GM18868 (cell line): Measurements from ENCODE around the gene C13orf46.
"Not testable (repeated sequence)": the region's sequence is repeated elsewhere in the genome, so short reads cannot be mapped to it uniquely, and the experiment has no call there.

Experiments used
- ATAC-seq: cut with Tn5 transposase; IDR thresholded peaks from one replicate; pipeline ENCODE4 v1.9.1; 2021; ENCODE audit warnings: mild to moderate bottlenecking, moderate library complexity; ENCODE audit not compliant: unreplicated experiment

The C13orf46 gene

DNA sequence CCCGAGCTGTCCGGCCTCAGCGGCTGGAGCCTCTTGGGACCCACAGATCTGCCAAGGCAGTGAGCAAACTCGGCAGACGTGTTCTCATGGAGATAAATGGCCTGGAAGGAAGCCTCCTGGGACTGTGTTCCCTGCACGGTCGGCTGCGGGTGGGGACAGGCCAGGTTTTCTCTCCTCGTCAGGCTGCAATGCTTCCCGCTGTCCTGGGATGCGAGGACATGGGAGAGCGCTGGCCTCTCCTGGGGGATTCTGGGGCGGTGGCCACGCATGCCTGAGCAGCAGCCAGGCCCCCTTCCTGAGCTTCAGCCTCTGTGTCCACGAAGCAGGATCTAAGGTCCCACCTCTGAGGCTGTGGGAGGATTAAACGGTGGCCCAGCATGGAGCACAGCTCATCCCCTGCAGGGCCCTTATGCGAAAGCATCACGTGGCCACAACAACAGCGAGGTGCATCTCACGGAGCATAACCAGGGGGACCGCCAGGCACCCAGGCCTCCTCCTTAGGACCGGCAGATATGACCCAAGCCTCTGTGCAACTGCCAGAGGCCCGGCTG lies 21.2 kb upstream of the C13orf46 start:
- no peak for ATAC-seq

DNA sequence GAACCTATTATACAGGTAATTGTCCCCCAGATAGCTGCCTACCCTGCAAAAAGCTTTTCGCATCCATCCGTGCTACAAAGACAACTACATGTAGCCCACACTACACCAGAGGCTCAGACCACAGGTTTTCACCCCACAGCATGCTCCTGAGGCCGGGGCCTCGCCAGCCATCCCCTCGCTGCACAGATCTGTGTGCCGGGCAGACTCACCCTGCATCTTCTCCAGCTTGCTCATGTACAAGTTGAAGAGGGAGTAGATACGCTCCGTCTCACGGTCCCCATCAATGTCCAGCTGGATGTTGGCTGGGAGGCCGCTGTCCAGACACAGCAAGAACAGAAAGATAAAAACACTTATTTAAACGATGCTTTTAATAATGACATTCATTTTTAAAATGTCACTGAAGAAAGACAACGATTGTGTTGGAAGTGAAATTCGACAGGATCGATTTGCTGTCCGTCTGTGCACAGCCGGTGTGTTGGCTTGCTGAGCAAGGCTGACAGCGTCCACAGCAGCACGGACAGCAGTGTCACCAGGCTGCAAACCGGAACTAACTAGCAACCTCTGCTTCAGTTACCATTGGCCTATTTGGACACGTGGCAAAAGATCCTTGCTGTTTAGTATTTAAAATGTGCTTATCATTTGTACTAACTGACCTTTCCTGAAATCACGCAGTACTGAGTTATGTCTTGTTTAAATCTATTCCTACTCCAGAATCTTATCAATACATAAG lies 18.6 kb upstream of the C13orf46 start:
- no peak for ATAC-seq

DNA sequence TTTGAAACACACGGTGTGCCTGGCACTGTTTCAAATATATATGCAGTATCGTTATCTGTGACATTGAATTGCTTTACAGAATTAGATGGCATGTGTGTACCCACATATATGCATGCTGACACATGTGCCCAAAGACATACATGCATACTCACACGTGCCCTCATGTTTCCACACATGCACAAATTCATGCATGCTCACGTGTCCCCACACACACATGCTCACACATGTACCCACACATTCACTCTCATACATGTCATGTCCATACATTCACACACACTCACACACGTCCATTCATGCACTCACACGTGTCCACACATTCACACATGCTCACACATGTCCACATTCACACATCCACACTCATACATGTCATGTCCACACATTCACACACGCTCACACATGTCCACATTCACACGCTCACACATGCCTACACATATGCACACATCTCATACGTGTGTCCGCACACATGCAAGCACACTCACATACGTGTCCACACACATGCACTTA lies 17.9 kb upstream of the C13orf46 start:
- no peak for ATAC-seq

DNA sequence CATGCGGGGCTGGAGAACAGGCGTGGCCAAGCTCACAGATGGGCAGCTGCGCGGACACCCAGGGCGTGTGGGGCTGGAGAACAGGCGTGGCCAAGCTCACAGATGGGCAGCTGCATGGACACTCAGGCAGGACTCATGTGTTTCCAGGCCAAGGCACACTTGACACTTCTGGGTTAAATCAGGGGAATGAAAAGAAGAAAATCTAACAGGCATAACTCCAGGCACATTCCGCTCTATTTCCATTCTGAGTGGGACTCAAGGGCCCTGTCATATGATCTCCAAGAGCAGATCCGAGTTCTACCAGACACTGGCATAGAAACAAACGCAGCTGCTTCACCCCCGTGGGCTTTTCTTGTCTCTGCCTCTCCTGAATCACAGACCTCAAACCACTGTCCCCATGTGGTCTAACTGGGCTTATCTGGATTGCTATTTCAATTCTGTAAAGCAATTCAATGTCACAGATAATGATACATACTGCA lies 17.4 kb upstream of the C13orf46 start:
- no peak for ATAC-seq

DNA sequence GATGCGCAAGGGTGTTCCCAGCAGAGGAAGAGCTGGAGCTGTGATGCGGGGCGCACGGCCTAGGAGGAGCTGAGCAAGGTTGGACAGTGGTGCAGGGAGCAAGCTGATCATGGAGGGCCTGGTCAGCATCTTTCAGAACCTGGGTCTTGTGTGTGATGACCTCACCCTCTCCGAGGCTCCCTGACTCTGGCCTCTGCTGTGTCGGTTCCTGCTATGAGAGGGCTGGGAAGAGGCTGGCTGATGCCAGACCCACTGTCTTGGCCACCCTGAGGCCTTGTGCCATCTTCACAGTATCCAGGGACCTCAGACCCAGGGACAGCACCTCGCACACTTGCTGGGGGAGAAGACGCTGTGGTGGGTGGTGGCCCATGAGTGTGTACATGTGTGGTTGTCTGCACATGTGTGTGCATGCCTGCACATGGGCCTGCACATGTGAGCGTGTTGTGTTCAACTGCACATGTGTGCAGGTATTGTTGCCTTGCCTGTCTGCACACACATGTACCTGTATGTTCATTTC lies 16.5 kb upstream of the C13orf46 start:
- no peak for ATAC-seq

DNA sequence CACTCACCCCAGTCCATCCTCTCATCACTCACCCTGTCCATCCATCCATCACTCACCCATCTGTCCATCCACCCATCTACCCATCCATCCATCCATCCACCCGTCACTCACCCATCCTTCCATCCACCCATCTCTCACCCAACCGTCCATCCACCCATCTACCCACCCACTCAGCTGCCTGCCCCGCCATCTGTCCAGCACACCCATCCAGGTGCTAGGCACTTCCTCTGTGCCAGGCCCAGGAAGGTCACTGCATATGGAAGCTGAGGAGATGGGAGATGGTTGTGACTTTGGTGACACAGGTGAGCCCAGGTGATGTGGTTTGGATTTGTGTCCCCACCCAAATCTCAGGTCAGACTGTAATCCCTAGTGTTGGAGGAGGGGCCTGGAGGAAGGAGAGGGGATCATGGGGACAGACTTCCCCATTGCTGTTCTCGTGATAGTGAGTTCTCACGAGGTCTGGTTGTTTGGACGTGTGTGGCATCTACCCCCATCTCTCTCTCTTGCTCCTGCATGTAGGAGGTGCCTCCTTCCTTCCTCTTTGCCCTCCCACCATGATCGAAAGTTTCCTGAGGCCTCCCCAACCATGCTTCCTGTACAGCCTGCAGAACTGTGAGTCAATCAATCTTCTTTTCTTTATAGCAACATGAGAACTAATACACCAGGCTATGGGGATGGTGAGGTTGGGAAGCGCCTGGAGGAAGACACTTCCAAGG lies 15.9 kb upstream of the C13orf46 start:
- ATAC-seq: no peak

DNA sequence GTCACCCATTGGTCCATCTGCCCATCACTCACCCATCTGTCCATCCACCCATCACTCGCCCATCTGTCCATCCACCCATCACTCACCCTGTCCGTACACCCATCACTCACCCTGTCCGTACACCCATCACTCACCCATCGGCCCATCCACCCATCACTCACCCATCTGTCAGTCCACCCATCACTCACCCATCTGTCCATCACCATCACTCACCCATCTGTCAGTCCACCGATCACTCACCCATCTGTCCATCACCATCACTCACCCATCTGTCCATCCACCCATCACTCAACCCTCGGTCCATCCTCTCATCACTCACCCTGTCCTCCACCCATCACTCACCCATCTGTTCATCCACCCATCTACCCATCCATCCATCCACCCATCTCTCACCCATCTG lies 15.0 kb upstream of the C13orf46 start:
- not testable (repeated sequence) for ATAC-seq

DNA sequence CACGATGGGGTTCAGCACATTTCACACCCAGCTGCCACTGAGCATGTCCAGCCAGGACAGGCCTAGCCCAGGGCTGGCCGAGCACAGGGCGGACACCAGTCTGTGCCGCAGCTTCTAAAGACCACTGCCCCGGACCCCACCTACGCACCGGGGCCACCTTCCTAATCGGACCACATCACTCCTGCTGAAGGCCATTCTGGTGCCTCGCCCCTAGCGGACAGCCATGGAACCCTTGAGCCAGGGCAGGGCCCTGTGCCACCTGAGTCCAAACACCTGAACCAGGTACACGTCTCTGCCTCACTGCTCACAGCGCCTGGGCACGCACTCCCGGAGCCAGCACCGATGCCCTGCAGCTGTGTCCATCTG lies 8.4 kb upstream of the C13orf46 start:
- no peak for ATAC-seq

DNA sequence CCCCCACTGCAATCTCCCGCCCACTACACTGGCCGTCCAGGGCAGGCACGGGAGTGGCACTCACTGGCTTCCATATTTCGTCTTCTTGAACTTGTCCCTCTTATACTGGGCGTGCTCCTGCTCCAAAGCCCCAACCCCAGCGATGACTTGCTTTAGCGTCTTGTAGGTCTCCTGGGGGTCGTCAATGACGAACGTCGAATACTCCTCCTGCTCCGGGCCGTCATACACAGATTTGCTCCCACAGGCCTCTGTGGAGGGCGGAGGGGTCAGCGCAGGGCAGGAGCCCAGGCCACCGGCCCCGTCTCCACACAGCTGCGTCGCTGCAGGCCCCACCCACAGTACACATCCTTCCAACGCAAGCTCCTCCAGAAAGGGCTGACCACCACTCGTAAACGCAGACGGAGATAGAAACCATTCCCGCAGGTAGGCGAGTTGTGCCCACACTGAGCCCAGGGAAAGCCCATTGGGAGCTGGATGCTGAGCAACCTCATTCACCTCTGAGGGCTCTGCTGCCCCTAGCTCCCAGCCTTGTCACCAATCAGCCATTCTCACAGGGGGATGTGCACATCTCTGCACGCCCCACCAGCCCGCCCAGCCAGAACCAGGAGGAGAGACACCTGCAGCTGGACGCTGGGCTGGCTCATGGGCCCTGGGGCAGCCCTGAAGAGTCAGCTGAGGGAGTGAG lies 7.9 kb upstream of the C13orf46 start:
- no peak for ATAC-seq

DNA sequence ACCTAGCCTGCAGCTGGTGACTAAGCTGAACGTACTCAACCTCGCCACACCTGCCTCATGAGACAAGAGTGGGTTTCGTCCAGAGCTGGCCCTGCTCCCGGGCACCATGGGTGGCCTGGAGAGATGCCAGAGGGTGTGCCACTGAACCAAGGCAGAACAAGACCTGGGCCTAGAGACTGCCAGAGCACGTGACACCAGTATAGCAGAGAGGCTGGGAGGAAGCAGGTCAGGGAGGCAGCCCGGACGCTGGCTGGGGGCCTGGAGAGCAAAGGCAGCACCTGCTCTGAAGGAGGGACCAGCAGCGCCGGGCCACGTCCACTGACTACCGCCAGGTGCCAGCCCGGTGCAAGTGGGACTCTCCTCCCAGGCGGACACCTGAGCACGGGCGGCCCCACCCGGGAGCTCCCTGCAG lies 7.3 kb upstream of the C13orf46 start:
- ATAC-seq: no peak

DNA sequence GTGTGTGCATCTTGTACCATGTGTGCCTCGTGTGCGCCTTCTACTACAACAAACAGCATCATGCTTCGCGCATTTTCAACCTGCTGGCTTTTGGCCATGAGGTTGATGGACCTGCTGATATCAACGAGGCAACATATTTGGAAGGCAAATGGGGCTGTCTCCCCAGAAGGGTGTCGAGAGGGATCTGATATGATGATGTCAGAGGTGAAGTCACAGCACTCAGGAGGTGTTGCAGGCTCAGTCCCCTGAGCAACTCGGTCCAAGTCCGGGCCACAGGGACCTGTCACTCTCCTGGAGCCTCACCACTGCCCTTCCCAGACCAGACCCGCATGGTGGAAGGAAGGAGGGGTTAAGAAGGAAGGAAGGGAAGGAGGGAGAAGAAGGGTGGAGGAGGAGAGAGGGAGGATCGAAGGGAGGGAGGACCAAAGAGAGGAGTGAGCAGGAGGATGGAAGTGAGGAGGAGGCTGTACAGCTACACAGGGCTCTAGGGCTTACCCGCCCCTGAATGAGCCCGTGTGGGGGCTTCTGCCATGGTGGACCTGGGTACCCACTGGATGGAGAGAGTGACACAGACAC lies 6.7 kb upstream of the C13orf46 start:
- no peak for ATAC-seq

DNA sequence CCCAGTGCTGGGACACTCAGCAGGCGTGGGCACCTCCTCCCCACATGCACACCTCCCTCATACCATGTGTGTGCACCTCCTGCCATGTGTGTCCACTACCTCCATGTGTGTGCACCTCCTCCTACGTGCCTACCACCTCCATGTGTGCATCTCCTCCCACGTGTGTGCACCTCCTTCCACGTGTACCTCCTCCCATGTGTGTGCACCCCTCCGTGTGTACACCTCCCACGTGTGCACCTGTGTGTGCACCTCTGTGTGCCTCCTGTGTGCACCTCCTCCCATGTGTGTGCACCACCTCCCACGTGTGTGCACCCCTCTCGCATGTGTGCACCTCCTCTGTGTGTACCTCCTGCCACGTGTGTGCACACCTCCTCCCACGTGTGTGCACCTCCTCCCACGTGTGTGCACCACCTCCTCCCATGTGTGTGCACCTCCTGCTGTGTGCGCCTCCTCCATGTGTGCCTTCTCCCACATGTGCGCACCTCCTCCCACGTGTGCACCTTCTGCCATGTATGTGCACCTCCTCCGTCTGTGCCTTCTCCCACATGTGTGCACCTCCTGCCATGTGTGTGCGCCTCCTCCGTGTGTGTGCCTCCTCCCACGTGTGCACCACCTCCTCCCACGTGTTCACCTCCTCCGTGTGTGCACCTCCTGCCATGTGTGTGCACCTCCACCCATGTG lies 6.1 kb upstream of the C13orf46 start:
- no peak for ATAC-seq

DNA sequence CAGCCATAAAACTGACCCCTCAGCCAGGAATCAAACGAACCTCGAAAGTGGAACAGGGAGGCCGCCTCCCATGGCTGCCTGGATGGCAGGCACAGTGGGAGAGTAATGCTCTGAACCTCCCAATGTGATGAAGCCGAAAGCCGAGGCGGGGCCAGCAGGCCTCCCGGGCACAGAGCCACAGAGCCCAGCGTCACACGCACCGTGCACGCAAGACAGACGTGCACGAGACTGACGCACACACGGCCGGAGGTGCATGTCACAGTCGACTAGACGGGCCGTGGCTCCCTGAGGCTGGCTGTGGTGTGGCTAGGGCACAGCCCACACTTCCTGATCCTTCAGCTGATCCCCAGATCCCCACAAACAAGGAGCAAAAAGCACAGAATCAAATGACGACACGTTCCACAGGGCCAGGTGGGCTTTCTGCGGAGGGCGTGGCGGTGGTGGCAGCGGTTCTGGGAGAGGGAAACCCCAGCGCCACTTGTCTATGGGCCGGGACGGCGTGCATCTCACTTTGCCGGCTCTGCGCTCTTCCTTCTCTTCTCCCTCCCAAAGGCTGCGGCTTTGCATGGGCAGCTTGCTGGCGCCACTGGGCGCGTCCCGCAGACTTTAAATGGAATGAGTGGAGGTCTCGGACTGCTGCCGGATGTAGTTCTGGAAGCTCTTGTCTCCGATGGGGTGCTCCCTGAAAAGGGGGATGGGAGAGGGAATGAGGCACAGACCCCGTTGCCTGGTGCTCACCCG lies 5.0 kb upstream of the C13orf46 start:
- no peak for ATAC-seq

DNA sequence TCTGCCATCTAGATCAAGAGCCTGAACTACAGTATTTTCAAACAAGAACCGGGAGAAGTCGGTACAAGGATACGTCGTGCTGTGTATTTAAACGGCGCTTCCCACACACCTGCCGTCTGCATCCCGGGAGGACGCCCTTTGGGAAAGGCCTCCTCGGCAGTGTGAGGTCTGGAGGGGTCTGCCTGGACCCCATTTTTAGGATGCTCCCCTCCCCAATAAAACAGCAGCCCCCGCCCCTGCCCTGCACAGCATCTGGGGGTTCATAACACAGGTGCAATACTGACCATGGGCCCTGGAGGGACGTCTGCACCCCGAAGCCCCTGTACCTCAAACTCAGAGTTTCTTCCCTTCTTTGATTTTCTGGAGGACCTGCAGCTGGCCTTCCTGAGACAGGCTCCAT lies 4.1 kb upstream of the C13orf46 start:
- ATAC-seq: no peak

DNA sequence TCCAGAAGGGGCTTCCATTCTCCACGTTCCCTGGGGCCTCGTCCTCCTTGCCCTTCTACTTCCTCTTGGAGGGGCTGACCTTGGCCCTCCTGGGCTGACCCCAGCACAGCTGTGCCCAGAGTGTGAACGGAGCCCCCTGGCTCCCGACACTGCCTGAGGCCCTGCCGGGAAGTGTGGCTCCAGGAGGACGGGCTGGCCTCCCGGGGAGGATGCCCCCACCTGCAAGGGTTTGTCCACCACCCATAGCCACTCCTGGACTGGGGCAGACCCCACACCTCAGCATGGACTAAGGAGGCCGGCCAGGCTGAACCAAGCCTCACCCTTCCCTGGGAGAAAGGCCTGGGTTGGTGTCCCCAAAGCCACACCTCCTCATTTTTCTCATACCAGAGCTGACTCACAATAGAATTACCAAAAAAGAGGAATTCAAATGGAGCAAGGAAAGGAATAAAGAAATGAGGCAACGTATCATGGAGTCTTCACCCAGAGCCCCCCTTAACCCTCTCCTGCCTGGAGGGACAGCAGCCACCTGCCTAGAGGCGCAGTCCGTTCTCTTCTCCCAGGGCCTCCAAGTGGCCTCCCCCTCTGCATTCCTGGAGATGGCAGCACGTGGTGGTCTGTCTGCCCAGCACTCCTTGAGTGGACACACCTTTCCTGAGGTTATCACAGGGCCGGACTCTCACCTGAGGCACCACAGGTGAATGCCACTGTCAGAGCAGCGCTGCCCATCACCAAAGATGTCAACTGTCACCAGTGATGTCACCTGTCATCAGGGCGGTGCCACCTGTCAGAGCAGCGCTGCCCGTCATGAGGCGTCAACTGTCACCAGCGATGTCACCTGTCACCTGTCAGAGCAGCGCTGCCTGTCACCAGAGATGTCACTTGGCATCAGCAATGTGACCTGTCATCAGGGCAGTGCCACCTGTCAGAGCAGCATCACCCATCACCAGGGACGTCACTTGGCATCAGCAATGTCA lies 3.1 kb upstream of the C13orf46 start:
- ATAC-seq: no peak

DNA sequence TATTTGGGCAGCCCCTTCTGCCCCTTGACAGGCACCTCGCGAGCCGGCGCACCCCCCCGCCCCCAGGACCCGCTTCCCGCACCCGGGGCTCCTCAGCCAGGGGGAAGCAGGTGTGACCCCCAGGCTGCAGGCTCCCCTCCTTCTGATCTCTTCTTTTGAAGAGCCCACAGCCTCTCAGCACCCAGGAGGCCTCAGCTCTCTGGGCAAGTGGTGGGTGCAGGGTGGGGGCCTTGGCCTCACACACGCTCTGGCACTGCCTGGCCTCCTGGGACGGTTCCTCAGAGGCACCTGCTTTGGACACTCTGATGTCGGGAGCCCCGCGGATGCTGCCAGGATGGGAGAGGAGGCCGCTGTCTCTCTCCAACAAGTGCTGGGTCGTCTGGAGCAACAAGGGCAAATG lies 1.5 kb upstream of the C13orf46 start:
- no peak for ATAC-seq

DNA sequence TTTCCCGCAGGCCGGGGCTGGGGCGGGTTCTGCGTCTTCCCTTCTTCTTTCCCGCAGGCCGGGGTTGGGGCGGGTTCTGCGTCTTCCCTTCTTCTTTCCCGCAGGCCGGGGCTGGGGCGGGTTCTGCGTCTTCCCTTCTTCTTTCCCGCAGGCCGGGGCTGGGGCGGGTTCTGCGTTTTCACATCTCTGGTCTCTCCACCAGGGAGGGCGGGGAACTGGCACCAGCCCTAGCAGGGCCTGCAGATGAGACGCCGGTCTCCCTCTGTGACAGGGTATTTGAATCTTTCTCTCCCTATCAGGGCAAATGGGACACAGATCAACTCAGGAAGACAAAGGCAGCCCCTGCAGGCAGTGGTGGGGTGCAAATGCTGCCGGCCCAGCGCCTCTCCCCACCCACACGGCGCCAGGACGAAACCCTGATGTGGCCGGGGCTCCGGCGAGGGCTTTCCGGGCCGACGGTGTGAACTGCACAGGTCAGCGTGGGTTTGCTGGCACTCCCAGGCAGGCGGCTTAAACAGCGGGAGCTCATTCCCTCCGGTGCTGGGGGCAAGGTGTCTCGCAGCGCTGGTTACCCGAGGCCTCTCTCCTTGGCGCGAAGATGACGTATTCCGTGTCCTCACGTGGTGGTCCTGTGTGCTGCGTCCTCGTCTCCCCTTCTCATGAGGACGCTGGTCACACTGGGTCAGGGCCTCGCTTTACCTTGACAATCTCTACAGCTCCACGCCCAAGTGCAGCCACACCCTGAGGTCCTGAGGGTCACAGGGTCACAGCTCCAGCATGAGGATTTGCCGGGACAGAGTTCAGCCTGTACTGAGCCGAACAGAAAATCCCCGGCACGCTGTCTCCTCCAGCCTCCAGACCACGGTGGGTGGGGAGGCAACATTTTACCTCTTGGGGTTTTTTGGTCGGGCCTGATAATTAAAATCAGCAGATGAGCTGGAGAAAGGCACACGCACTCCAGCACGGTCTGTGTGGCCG lies 717 bp upstream of the C13orf46 start:
- ATAC-seq: no peak
